ES-I3 (cell line): ENCODE measurements around the gene SOS1.

Experiments used
- H3K36me3 ChIP-seq: 2 replicates; pipeline ENCODE4 v1.6.1; 2013; ENCODE audit warnings: mild to moderate bottlenecking, low read length, control low read depth, moderate library complexity; ENCODE audit not compliant: insufficient read depth
- H3K4me1 ChIP-seq: 2 replicates; pipeline ENCODE4 v1.6.1; 2013; ENCODE audit warnings: mild to moderate bottlenecking, control low read depth, low read length; ENCODE audit not compliant: insufficient read depth
- H3K9ac ChIP-seq: 2 replicates; pipeline ENCODE4 v1.6.1; 2013; ENCODE audit warnings: low read depth, mild to moderate bottlenecking, low read length, moderate library complexity
- H3K9me3 ChIP-seq: 2 replicates; pipeline ENCODE4 v1.6.1; 2013; ENCODE audit warnings: mild to moderate bottlenecking, low read length, moderate library complexity; ENCODE audit not compliant: control insufficient read depth, insufficient read depth

SOS1 gene

DNA sequence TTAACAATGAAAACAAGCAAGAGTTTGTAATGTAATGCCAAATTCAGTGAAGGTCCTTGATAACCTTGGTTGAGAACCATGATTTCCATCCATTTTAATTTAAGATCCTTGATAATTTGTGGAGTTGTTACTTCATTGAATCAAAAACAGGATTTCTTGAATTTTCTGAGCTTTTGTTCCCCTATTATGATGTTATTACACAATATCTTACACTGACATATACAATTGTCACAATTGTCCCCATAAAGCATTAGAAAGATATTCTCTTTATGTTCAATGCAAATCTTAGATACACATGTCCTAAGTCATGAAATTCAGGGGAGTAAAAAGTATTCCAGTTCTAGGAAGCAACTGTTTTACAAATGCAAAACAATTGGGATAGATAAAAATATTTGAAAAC, 147.6 kb downstream of the SOS1 start:
- Histone ChIP-seq H3K9me3 (no peaks in the 10 kb centered on the region), H3K9ac (no peak overlapping the region), H3K4me1 (no peaks in the 10 kb centered on the region), H3K36me3 (no peaks in the 10 kb centered on the region)

DNA sequence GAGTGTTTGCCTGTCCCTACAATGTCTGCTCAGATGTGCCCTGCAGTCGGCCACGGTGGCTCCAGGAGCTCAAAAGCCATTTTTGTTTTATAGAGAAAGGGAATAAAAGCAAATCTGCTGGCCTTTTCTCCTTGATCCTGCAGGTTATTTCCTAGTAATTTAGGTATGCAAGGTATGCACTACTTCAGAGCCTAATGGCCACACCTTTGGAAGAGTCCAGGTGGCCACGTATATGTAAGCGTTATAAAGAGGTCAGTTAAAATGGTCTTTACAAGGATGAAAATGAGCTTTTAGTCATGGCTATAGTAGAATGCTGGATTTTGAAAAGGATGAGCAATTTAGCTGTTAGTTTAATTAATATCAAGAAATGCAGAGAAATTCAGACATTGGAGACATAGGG, 149.5 kb downstream of the SOS1 start:
- H3K36me3 ChIP-seq = no peaks in the 10 kb centered on the region
- no peak overlapping the region for H3K9ac ChIP-seq
- peaks cover 8% of the 10 kb centered on the region for H3K4me1 ChIP-seq
- H3K9me3 ChIP-seq = no peaks in the 10 kb centered on the region

GRCh38 chr2:38968021-38968420, 152.8 kb downstream of the SOS1 start:
- no peaks in the 10 kb centered on the region for H3K36me3 ChIP-seq
- no peak overlapping the region for H3K9ac ChIP-seq
- peaks cover 9% of the 10 kb centered on the region for H3K4me1 ChIP-seq
- H3K9me3 ChIP-seq = no peaks in the 10 kb centered on the region

DNA sequence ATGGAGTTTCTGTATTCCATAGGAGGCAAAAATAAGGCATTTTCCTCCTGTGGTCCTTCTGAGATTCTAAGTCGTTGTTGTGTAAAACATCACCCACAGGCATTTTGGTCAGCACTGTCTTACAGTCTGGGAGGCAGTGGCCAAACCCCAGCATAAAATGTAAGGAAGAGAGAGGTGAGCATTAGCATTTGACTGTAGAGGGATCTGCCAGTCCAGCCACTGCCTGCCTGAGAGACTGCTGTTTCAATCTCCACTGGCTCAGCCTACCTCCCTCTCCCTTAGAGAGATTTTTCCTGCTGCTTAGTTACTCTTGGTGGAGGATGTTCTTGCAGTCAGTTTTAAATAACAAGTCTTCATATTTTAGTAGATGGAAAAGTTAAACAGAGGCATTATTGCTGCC, 154.2 kb downstream of the SOS1 start:
- no peaks in the 10 kb centered on the region for H3K9me3 ChIP-seq
- H3K9ac ChIP-seq = no peak overlapping the region
- no peaks in the 10 kb centered on the region for H3K36me3 ChIP-seq
- H3K4me1 ChIP-seq = peaks cover 9% of the 10 kb centered on the region

- H3K36me3 ChIP-seq = no peaks in the 10 kb centered on the region
- no peaks in the 10 kb centered on the region for H3K9me3 ChIP-seq
- no peak overlapping the region for H3K9ac ChIP-seq
- H3K4me1 ChIP-seq = peaks cover 9% of the 10 kb centered on the region
These were observed 154.8 kb downstream of the SOS1 start for GRCh38 chr2:38966006-38966405.

DNA sequence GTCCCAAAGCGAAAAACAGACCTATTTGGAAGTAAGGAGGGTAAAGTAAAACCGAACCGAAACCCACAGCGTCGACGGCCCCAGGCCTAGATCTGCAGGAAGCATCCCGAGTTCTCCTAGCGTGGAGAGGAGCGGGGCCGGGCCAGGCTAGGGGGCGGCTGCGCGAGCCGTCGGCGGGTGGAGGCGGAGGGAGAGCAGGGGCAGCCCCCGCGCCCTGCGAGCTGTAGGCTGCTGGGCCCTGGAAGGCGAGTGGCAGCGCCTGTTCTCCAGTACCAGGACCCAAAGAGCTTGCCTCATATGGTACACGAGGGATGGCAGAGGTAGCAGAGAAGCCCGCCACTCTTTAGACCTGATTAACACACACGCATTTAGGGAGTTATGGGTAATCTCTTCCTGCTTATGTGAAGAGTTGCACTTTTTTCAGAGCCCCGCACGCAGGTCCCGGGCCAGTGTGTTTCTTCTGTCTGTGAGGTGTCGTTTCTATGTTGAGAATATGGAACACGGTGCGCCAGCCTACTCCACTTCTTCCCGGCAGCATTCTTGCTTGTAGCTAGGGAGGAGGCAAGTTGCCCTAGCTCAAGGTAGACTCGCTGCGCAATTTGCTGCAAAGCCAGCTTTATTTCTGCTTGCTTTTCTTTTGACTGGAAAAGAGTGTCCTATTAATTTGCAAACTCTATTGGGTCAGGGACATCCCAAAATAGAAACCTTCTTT, 160.1 kb downstream of the SOS1 start:
- no peaks in the 10 kb centered on the region for H3K36me3 ChIP-seq
- H3K9ac ChIP-seq = peak overlapping the region; percentile 42; the same call in 1 of the 2 replicates
- no peaks in the 10 kb centered on the region for H3K9me3 ChIP-seq
- no peaks in the 10 kb centered on the region for H3K4me1 ChIP-seq

DNA sequence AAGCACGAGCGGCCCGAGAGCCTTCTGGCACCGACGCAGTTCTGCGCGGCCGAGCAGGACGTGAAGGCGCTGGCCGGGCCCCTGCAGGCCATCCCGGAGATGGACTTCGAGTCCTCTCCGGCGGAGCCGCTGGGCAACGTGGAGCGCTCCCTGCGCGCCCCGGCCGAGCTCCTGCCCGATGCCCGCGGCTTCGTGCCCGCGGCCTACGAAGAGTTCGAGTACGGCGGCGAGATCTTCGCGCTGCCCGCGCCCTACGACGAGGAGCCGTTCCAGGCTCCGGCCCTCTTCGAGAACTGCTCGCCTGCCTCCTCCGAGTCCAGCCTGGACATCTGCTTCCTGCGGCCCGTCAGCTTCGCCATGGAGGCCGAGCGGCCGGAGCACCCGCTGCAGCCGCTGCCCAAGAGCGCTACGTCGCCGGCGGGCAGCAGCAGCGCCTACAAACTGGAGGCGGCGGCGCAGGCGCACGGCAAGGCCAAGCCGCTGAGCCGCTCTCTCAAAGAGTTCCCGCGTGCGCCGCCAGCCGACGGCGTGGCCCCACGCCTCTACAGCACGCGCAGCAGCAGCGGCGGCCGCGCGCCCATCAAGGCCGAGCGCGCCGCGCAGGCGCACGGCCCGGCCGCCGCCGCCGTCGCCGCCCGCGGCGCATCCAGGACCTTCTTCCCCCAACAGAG, 160.8 kb downstream of the SOS1 start:
- no peaks in the 10 kb centered on the region for H3K4me1 ChIP-seq
- H3K9ac ChIP-seq = peak overlapping the region; percentile 42; the same call in 1 of the 2 replicates
- no peaks in the 10 kb centered on the region for H3K36me3 ChIP-seq
- H3K9me3 ChIP-seq = no peaks in the 10 kb centered on the region

DNA sequence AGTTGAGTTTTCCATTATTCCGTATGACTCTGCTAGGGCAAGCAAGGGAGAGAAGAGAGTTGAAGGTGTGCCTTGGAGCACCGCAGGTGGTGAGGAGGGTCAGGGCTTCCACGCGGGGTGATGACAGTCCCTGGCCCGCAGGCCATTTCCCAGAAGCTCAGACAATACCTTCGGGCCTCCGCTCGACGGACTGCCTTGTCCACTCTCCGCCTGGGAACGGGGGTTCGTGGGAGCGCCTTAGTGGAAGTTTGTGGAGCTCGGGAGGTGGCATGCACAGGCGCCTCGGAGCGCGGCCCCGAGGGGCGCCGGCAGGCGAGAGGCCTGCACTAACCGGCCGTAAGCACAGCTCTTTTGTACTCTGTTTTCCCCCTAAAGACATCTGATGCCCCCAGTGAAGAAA, 161.4 kb downstream of the SOS1 start:
- H3K9ac ChIP-seq = no peak overlapping the region; the same call in 1 of the 2 replicates
- no peaks in the 10 kb centered on the region for H3K4me1 ChIP-seq
- no peaks in the 10 kb centered on the region for H3K36me3 ChIP-seq
- H3K9me3 ChIP-seq = no peaks in the 10 kb centered on the region

GRCh38 chr2:38957972-38958371, 162.9 kb downstream of the SOS1 start:
- Histone ChIP-seq H3K4me1 (no peaks in the 10 kb centered on the region), H3K9me3 (no peaks in the 10 kb centered on the region), H3K9ac (no peak overlapping the region), H3K36me3 (no peaks in the 10 kb centered on the region)

GRCh38 chr2:38951766-38952165, 169.1 kb downstream of the SOS1 start:
- Histone ChIP-seq H3K9ac (no peak overlapping the region), H3K36me3 (no peaks in the 10 kb centered on the region), H3K9me3 (no peaks in the 10 kb centered on the region), H3K4me1 (peaks cover 8% of the 10 kb centered on the region; the same call in 1 of the 2 replicates)

DNA sequence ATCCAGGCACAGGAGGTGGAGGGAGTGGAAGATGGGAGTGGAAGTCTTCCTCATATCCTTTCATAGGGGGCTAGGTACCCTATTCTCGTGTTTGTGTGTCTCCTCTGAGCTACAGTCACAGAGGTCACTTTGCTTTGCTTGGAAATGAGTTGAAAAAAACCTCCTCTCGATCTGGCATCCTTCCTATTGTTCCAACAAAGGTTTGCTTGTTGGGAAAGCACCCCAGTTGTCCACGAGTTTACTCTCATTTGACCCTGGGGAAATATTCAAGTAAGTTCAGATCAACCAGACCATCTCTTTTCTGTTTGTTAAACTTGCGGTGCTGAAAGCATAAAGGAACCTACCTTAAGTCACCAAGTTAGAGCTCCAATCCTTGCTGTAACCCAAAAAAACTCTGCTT, 171.9 kb downstream of the SOS1 start:
- no peak overlapping the region for H3K9ac ChIP-seq
- peaks cover 19% of the 10 kb centered on the region for H3K4me1 ChIP-seq
- H3K9me3 ChIP-seq = no peaks in the 10 kb centered on the region
- no peaks in the 10 kb centered on the region for H3K36me3 ChIP-seq

- Histone ChIP-seq H3K4me1 (peaks cover 25% of the 10 kb centered on the region), H3K36me3 (no peaks in the 10 kb centered on the region), H3K9me3 (no peaks in the 10 kb centered on the region), H3K9ac (no peak overlapping the region)
These were observed 172.4 kb downstream of the SOS1 start for GRCh38 chr2:38948387-38948882.

DNA sequence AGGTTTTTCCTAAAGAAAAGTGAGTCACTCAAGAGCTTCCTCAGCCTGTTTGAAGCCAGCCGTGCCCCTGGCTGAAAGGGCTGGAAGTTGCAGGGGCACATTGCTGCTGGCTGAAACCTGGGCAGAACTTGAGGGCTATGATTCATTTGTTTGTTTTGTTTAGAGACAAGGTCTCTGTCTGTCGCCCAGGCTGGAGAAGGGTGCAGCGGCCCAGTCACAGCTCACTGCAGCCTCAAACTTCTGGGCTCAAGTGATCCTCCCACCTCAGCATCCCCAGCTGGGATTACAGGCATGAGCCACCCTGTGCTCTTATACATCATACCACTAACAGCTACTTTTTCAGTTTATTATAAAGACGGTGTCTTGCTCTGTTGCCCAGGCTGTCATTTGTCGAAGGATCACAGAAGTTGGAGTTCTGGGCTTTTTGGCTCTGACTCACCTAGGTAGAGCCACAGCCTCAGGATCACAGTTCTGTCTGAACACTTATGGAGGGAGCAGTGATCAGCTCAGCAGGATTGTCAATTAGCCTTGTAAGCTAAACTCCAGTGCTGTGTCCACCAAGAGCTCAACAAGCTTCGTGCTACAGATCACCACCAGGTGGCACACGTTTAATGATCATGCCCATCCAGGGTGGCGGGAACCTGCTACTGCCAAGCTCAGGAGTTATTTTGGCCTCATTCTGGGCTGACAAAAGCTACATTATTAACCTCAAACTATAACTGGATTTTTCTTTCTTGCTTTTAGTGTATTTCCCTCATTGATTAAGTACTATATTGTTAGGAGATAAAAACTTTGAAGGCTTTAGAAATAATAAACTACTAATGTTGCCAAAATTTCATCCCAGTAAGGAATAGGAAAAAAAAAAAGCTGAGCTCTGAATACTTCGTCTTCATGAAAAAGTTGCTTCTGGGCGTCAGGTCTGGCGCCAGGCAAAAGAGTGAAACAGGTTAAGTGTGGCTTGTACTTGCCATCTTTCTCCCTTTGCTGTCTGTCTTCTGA, 173.3 kb downstream of the SOS1 start:
- Histone ChIP-seq H3K9ac (no peak overlapping the region), H3K4me1 (peaks cover 29% of the 10 kb centered on the region)

DNA sequence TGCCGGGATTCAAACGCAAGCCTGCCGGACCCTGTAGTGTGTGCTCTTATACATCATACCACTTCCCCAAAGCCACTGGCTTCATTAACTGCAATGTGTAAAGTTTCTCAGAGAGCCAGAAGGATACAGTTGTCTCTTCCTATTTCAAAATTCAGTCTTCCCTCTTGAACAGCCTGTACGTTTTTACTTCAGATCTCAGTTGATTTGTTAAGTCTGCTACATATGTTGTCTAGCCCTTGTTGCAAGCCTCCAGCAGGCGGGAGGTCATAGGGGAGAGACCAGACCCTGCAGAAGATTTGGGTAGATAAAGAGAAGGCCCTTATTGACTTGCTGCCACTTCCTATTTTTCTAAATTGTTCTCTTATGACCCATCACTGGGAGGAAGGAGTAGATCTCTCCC, 174.9 kb downstream of the SOS1 start:
- no peak overlapping the region for H3K9ac ChIP-seq
- H3K9me3 ChIP-seq = no peaks in the 10 kb centered on the region
- H3K4me1 ChIP-seq = peaks cover 29% of the 10 kb centered on the region
- H3K36me3 ChIP-seq = no peaks in the 10 kb centered on the region

More for the DNA sequence above, 173.3 kb downstream of the SOS1 start:
- no peaks in the 10 kb centered on the region for H3K36me3 ChIP-seq
- no peaks in the 10 kb centered on the region for H3K9me3 ChIP-seq
